Upper lobe of left lung (tissue), 4 donors: ENCODE results near the gene MORN1.

Experiments used
- CTCF ChIP-seq, 6 experiments: fragments of 450-650 bp in 4 of 6; fragments of 200-600 bp in 2 of 6; sonication (generic) in 2 of 6; IDR thresholded peaks; one replicate each; pipeline ENCODE4 v1.5.1; 2016 to 2019; ENCODE audit warnings: antibody characterized with exemption in 6 of 6
- EP300 ChIP-seq, 4 donors: sonication (generic); formaldehyde crosslinking; IDR thresholded peaks; one replicate each; pipeline ENCODE4 v1.5.1; 2017; ENCODE audit warnings: antibody characterized with exemption in 4 of 4, control low read depth in 2 of 4
- POLR2A ChIP-seq, 4 donors: fragments of 450-650 bp; IDR thresholded peaks; one replicate each; pipeline ENCODE4 v1.5.1; 2016 to 2017; ENCODE audit warnings: antibody characterized with exemption in 4 of 4, mild to moderate bottlenecking in 2 of 4
- POLR2AphosphoS5 ChIP-seq, 2 donors: sonication (generic); formaldehyde crosslinking; IDR thresholded peaks; one replicate each; pipeline ENCODE4 v1.5.1; 2017; ENCODE audit warnings: antibody characterized with exemption in 2 of 2

GRCh38 chr1:2297246-2298011 is 93.9 kb downstream of the MORN1 start:
- no peak for TF ChIP-seq CTCF (IDR thresholded peaks at IDR 0.05)
- no peak for TF ChIP-seq POLR2A (IDR thresholded peaks at IDR 0.05)
- TF ChIP-seq POLR2AphosphoS5 (IDR thresholded peaks at IDR 0.05) = no peak
- TF ChIP-seq EP300 (IDR thresholded peaks at IDR 0.05) = no peak
